ENCODE measurements around the gene NLGN1. TPM values are rescaled to one million over a fixed set of nuclear protein-coding genes. Genes with fewer than 3 reads are reported as not detected.
"Not testable (repeated sequence)": the region's sequence is repeated elsewhere in the genome, so short reads cannot be mapped to it uniquely, and the experiment has no call there.

The NLGN1 gene
- total RNA-seq, 1 experiment from 2014 or later: 8.6 TPM

DNA sequence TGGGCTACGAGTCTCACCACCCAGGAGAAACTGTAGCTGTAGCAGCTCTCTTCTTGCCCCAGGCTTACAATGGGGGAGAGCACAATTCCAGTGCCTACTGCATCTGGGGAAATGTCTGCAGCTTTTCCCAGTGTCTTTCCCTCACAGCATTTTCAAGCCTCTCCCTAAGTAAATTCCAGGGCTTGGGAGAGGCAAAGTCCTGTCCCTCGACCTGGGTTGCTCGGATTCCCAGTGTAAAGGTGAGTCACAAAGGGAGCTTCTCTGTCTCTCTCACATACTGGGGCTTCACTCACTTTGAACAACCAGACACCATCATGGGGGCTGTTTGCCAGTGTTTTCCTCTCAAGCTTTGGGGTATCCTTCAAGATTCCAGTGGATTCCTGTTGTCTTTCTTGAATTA, 772.2 kb downstream of the NLGN1 start:
- DNase-seq (ENCODE audit: low read depth): no peak
- in situ Hi-C loops (cut with HindIII; ENCODE audit: low pct_unique_long_range_greater_than_20kb, low sequenced_read_pairs): no loop called here

DNA sequence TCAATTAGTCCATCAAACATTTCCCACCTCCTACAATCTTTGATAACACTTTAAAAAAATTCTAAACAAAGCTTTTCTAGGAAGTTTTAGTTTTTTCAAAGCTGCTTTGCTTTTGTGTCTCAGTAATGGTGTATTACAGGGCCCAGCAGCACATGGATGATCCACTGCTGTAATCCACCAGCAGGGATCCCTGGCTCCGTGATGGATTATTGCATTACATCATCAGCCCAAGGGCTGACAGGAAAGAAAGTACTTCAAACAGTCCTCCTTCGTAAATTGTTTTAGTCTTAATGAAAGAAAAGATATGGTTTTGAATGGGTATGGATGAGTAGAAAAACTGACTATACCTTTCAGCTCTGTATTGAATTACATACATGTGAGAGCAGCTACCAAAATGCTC, 772.7 kb downstream of the NLGN1 start:
- in situ Hi-C loops (cut with HindIII; ENCODE audit: low pct_unique_long_range_greater_than_20kb, low sequenced_read_pairs): no loop called here
- DNase-seq (ENCODE audit: low read depth): no peak

DNA sequence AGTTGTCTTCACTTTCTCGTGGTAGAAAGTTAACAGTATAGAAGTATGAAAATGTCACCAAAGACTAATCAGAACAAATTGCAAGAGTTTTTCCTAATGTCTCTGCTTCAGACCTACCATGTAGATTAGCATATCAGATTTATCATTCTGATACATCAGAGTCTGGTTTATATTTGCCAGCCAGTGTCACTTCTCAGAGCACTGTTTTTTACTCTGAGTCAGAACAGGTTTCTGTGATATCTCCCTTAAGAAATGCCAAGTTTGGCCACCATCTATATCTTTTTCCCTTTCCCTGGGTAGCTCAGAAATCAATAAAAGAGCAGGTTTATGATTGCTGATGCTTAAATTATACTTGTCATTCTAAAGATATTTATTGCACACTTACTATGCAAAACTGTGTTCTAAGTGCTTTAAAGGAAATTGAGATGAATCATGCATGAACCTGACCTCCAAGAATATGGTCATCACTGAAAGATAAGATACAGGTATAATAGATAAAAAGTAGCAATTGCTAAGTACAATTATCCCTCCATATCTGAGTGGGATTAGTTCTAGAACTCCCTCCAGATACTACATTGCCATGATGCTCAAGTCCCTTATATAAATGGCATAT, 788.9 kb downstream of the NLGN1 start:
- no peak for DNase-seq (ENCODE audit: low read depth)
- in situ Hi-C loops (cut with HindIII; ENCODE audit: low pct_unique_long_range_greater_than_20kb, low sequenced_read_pairs): no loop called here

DNA sequence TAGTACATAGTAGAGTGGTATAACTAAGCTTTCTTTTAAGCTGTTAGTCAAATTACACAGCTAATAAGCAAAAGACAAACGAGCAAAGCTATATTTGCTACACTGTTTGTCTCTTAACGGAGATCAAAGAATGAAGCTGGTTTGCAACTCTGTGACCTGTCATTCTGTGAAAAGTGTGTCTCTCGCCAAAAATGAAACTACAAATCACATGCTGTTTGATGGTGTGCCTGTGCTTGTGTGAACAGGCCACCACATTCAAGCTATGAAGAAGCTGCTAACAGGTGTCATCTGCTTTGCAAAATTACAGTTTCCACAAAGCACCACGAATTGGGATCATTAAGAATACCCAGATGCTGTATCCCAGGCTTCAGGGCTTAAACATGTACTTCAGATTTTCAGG, 793.8 kb downstream of the NLGN1 start:
- DNase-seq (ENCODE audit: low read depth): no peak
- in situ Hi-C loops (cut with HindIII; ENCODE audit: low pct_unique_long_range_greater_than_20kb, low sequenced_read_pairs): no loop called here

DNA sequence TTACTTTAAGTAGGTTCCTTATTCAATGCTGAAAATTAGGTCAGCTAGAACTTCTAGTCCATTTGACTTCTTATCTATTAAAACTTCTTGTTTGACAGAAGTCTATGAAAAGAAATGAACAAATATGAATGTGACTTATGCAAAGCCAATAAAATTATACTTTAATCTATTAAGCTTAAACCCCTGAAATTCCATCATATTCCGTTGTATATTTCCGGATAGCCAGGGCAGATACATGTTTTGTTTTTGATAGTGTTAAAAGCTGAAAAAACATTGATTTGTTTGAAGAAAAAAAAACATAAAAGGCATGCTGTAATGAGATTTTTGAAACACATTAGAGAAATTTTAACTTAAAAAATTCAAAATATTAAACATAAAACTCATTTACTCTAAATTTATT, 794.4 kb downstream of the NLGN1 start:
- DNase-seq (ENCODE audit: low read depth): no peak
- in situ Hi-C loops (cut with HindIII; ENCODE audit: low pct_unique_long_range_greater_than_20kb, low sequenced_read_pairs): no loop called here

DNA sequence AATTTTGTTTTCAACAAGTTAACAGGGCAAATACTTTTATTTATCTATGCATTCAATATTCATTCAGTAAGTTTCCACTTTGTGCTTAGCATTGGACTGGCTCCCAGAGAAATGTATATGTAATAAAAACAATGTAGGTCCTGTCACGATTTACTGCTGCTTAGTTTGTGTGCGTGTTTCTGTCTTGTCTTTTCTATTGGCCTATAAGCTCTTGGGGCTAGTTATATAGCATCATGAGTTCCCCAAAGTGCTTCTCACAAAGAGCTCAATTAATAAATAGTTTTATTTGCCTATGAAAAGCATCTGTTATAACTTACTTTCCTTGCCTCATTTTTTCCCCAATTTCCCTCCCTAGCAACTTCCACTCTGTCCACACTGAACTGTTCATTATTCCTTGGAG, 794.9 kb downstream of the NLGN1 start:
- no peak for DNase-seq (ENCODE audit: low read depth)

DNA sequence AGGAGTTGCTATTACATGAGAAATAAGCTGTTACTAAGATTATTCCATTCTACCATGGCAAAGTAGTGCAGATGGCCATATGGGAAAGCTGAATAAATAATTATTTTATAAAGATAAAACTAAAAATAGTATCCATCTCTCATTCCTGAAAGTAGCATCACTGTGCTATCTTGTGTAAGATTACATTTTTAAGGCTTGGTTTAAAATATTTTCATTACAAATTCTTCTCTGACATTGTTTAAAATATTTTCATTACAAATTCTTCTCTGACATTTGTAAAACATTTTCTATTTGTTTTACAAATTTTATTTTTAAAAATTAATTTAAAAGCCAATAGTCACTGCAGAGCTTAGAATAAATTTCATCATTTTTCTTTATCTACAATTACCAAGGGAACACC, 796.1 kb downstream of the NLGN1 start:
- in situ Hi-C loops (cut with HindIII; ENCODE audit: low pct_unique_long_range_greater_than_20kb, low sequenced_read_pairs): no loop called here
- DNase-seq (ENCODE audit: low read depth): no peak

More for the DNA sequence above, 794.9 kb downstream of the NLGN1 start:
- in situ Hi-C loops (cut with HindIII; ENCODE audit: low pct_unique_long_range_greater_than_20kb, low sequenced_read_pairs): no loop called here

- DNase-seq (ENCODE audit: low read depth): no peak
- in situ Hi-C loops (cut with HindIII; ENCODE audit: low pct_unique_long_range_greater_than_20kb, low sequenced_read_pairs): no loop called here
Measured at GRCh38 chr3:174197416-174197815, 799.9 kb downstream of the NLGN1 start.

- DNase-seq (ENCODE audit: low read depth): no peak
- in situ Hi-C loops (cut with HindIII; ENCODE audit: low pct_unique_long_range_greater_than_20kb, low sequenced_read_pairs): no loop called here
Measured at GRCh38 chr3:174198199-174198598, 800.7 kb downstream of the NLGN1 start.

GRCh38 chr3:174199696-174200095, 802.2 kb downstream of the NLGN1 start:
- no peak for DNase-seq (ENCODE audit: low read depth)
- in situ Hi-C loops (cut with HindIII; ENCODE audit: low pct_unique_long_range_greater_than_20kb, low sequenced_read_pairs): no loop called here

GRCh38 chr3:174202116-174202515, 804.6 kb downstream of the NLGN1 start:
- no peak for DNase-seq (ENCODE audit: low read depth)
- in situ Hi-C loops (cut with HindIII; ENCODE audit: low pct_unique_long_range_greater_than_20kb, low sequenced_read_pairs): no loop called here

DNA sequence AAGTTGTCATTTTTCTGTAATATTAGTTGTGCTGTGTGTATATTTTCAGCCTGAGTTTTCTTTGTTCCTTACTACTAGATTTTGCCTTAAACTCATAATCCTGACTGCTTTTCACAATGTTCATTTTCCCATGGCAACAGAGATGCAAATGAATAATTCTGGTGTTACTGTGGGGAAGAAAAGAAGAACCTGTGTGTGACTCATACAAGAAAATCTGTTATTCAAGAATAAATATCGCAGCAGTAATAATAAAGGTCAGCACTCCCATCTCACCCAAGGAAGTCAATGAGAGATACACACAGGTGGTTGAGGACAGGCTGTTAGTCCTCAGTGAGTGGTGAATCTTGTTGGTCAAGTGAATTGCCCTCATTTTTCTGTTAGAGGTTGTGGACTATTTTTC, 805.0 kb downstream of the NLGN1 start:
- in situ Hi-C loops (cut with HindIII; ENCODE audit: low pct_unique_long_range_greater_than_20kb, low sequenced_read_pairs): no loop called here
- DNase-seq (ENCODE audit: low read depth): peak; percentile 40

DNA sequence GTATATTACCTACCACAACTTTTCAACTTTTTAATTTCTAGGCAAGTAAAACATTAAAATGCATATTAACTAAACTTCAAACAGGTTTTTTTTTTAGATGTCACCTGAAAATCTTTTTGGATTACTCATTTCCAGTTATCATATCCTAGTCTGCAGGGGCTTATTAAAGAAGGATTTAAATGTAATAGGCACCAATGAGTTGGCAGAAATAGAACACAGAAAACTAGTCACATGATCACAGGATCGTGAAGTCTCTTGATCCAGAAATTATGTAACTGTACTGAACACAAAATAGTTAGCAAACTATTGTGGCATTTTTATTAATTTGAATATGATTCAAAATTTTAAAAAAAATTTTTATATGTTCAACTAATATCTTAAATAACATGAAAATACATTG, 807.2 kb downstream of the NLGN1 start:
- in situ Hi-C loops (cut with HindIII; ENCODE audit: low pct_unique_long_range_greater_than_20kb, low sequenced_read_pairs): no loop called here
- DNase-seq (ENCODE audit: low read depth): no peak

DNA sequence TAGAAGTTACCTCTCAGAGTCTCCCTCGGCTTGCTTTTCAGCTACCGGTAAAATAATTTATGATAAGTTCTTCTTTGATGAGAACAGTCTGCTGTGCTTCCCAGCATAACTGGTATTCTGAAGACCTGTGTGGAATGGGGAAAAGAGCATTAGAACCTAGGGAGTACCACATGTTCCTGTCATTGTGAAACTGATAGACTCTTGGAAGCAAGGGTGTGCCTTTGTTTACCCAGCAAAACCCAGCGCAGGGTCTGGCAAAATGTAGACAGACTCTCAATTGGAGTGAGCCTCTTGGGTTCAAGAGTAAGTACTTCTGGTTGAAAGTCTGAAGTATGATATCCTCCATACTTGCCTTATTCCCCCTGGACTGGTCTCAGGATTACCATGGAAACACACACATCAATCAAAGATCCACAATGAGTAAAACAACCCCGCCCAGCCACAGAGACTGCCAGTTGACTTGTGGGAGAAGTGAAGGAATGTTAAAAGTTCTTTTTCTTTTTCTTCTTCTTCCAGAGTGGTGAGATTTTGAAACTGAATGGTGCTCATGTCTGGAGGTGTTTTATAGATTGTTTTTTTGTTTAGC, 809.2 kb downstream of the NLGN1 start:
- in situ Hi-C loops (cut with HindIII; ENCODE audit: low pct_unique_long_range_greater_than_20kb, low sequenced_read_pairs): no loop called here
- DNase-seq (ENCODE audit: low read depth): no peak

GRCh38 chr3:174208161-174208560, 810.6 kb downstream of the NLGN1 start:
- DNase-seq (ENCODE audit: low read depth): no peak
- in situ Hi-C loops (cut with HindIII; ENCODE audit: low pct_unique_long_range_greater_than_20kb, low sequenced_read_pairs): no loop called here

GRCh38 chr3:174211896-174212295, 814.4 kb downstream of the NLGN1 start:
- DNase-seq (ENCODE audit: low read depth); in situ Hi-C loops (cut with HindIII; ENCODE audit: low pct_unique_long_range_greater_than_20kb, low sequenced_read_pairs): not testable (repeated sequence)

DNA sequence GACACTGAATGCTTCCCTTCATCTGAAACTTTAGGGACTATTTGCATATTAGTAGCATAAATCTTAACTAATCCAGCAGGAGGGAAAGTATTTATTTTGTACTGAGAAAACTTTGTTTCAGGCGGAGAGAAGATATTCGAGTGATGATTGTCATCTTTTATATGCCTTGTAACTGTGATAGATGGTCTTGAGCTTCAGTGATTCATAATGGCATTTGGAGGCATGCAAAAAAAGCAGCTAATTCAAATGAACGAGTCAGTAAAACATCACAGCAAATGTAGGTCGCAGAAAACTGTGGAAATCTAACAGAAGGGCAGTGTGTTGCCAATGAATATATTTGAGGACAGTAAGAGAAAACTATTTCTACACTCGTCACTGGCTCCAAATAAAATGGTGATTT, 817.9 kb downstream of the NLGN1 start:
- no peak for DNase-seq (ENCODE audit: low read depth)
- in situ Hi-C loops (cut with HindIII; ENCODE audit: low pct_unique_long_range_greater_than_20kb, low sequenced_read_pairs): no loop called here

DNA sequence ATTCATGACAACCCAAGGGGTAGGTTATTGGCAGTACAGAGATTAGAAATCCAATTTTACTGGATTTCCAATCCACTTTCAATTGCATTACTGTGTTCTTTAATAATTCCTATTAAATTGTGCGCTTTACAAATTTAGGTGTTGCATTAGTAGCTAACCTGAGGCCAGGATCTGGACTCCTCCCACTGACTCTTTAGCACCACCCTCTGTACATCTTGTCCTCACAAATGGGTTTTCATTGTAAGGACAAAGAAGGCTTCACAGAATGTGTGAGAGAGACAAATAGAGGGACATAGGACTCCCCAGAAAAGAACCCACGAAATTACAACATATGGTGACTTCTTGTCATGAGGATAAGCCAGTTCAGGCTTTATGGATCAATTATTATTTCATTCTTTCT, 818.5 kb downstream of the NLGN1 start:
- DNase-seq (ENCODE audit: low read depth): no peak
- in situ Hi-C loops (cut with HindIII; ENCODE audit: low pct_unique_long_range_greater_than_20kb, low sequenced_read_pairs): no loop called here

DNA sequence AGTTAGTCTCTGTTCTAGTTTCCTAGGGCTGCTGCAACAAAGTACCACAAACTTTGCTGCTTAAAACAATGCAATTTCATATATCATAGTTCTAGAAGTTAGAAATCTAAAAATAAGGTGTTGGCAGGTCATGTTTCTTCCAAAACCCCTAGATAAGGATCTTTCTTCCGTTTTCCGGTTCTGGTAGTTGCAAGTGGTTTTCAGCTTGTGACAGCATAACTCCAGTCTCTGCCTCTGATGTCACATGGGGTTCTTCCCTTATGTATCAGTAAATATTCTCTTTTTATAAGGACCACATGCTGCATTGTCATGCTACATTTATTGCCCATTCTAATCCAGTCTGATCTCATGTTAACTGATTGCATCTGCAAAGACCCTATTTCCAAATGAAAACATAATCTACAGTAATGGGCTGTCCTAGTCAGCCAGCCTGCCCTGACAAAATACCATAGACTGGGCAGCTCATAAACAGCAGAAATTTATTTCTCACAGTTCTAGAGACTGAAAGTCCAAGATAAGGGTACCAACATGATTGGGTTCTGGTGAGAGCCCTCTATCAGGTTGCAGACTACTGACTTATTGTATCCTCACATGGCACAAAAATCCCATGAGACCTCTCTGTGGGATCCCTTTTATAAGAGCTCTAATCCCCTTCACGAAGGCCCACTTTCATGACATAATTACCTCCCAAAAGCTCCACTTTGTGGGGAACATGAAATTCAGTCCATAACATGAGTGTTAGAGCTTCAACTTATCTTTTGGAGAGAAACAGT, 819.6 kb downstream of the NLGN1 start:
- no peak for DNase-seq (ENCODE audit: low read depth)
- in situ Hi-C loops (cut with HindIII; ENCODE audit: low pct_unique_long_range_greater_than_20kb, low sequenced_read_pairs): no loop called here

DNA sequence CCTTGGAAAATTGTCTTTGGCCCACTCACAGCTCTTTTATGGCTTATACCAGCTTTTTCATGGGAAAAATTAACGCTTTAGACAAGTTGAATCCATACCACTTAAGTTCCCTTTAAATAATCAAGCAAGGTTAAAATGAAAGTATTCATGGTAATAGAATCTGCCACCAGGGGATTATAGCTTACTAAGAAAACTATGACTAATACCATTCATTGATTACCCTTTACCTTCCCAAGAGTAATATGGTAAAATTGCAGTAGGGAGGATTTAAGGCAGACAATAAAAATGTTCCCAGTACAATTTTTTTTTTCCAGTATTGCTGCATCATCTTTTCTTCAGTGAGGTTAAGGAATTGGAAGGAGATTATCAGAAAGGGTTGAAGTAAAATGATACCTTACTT, 820.5 kb downstream of the NLGN1 start:
- DNase-seq (ENCODE audit: low read depth): no peak
- in situ Hi-C loops (cut with HindIII; ENCODE audit: low pct_unique_long_range_greater_than_20kb, low sequenced_read_pairs): no loop called here
